Measurements from ENCODE around the gene GPR183. TPM values are rescaled to one million over a fixed set of nuclear protein-coding genes. Genes with fewer than 3 reads are reported as not detected.

GPR183 gene
- total RNA-seq, 1 donor from 2014 or later, result 0.19 TPM

- H3K27me3 Mint-ChIP-seq (ENCODE audit: unreplicated experiment), result no peaks in the 10 kb centered on the region
- H3K4me3 Mint-ChIP-seq (ENCODE audit: unreplicated experiment), result no peak overlapping the region
- TF ChIP-seq CTCF (IDR thresholded peaks at IDR 0.05), result no peak
- no peaks in the 10 kb centered on the region for H3K9me3 Mint-ChIP-seq (ENCODE audit: unreplicated experiment)
- no peak for DNase-seq (ENCODE audit: extremely low spot score, unreplicated experiment)
- no peak overlapping the region for H3K27ac Mint-ChIP-seq (ENCODE audit: unreplicated experiment)
- H3K4me1 Mint-ChIP-seq (ENCODE audit: unreplicated experiment), result peaks cover 31% of the 10 kb centered on the region
- peaks cover 25% of the 10 kb centered on the region for H3K36me3 Mint-ChIP-seq (ENCODE audit: unreplicated experiment)
Observed at GRCh38 chr13:99316657-99317256, 9.6 kb upstream of the GPR183 start.

- no peak overlapping the region for H3K4me3 Mint-ChIP-seq (ENCODE audit: unreplicated experiment)
- H3K9me3 Mint-ChIP-seq (ENCODE audit: unreplicated experiment), result no peaks in the 10 kb centered on the region
- no peak for DNase-seq (ENCODE audit: extremely low spot score, unreplicated experiment)
- H3K27ac Mint-ChIP-seq (ENCODE audit: unreplicated experiment), result no peak overlapping the region
- H3K36me3 Mint-ChIP-seq (ENCODE audit: unreplicated experiment), result peaks cover 25% of the 10 kb centered on the region
- no peak for TF ChIP-seq CTCF (IDR thresholded peaks at IDR 0.05)
- no peaks in the 10 kb centered on the region for H3K27me3 Mint-ChIP-seq (ENCODE audit: unreplicated experiment)
- peaks cover 28% of the 10 kb centered on the region for H3K4me1 Mint-ChIP-seq (ENCODE audit: unreplicated experiment)
Observed at GRCh38 chr13:99316224-99316623, 9.0 kb upstream of the GPR183 start.

GRCh38 chr13:99315186-99315585 lies 8.0 kb upstream of the GPR183 start:
- H3K4me1 Mint-ChIP-seq (ENCODE audit: unreplicated experiment), result peaks cover 33% of the 10 kb centered on the region
- H3K27ac Mint-ChIP-seq (ENCODE audit: unreplicated experiment), result no peak overlapping the region
- H3K4me3 Mint-ChIP-seq (ENCODE audit: unreplicated experiment), result no peak overlapping the region
- TF ChIP-seq CTCF (IDR thresholded peaks at IDR 0.05), result no peak
- no peaks in the 10 kb centered on the region for H3K9me3 Mint-ChIP-seq (ENCODE audit: unreplicated experiment)
- no peaks in the 10 kb centered on the region for H3K27me3 Mint-ChIP-seq (ENCODE audit: unreplicated experiment)
- DNase-seq (ENCODE audit: extremely low spot score, unreplicated experiment), result no peak
- peaks cover 25% of the 10 kb centered on the region for H3K36me3 Mint-ChIP-seq (ENCODE audit: unreplicated experiment)

- TF ChIP-seq CTCF (IDR thresholded peaks at IDR 0.05), result no peak
- H3K4me1 Mint-ChIP-seq (ENCODE audit: unreplicated experiment), result peaks cover 38% of the 10 kb centered on the region
Observed at GRCh38 chr13:99314640-99315176, 7.5 kb upstream of the GPR183 start.

GRCh38 chr13:99313941-99314340 lies 6.7 kb upstream of the GPR183 start:
- Mint-ChIP-seq H3K9me3 (ENCODE audit: unreplicated experiment) (no peaks in the 10 kb centered on the region), H3K27ac (ENCODE audit: unreplicated experiment) (peak overlapping the region; percentile 43), H3K27me3 (ENCODE audit: unreplicated experiment) (no peaks in the 10 kb centered on the region), H3K4me3 (ENCODE audit: unreplicated experiment) (no peak overlapping the region), H3K4me1 (ENCODE audit: unreplicated experiment) (peaks cover 38% of the 10 kb centered on the region), H3K36me3 (ENCODE audit: unreplicated experiment) (peaks cover 22% of the 10 kb centered on the region)
- DNase-seq (ENCODE audit: extremely low spot score, unreplicated experiment), result no peak
- TF ChIP-seq CTCF (IDR thresholded peaks at IDR 0.05), result no peak

More at GRCh38 chr13:99314640-99315176, 7.5 kb upstream of the GPR183 start:
- Mint-ChIP-seq H3K27ac (ENCODE audit: unreplicated experiment) (no peak overlapping the region), H3K27me3 (ENCODE audit: unreplicated experiment) (no peaks in the 10 kb centered on the region), H3K9me3 (ENCODE audit: unreplicated experiment) (no peaks in the 10 kb centered on the region), H3K36me3 (ENCODE audit: unreplicated experiment) (peaks cover 25% of the 10 kb centered on the region), H3K4me3 (ENCODE audit: unreplicated experiment) (no peak overlapping the region)
- no peak for DNase-seq (ENCODE audit: extremely low spot score, unreplicated experiment)
